NCI-H1930 (cell line): ENCODE data around the gene LRRC4.

Experiments
- DNase-seq, 2 experiments: peaks; one replicate each; lab custom pipeline; 2025; lab: John Stamatoyannopoulos, UW

The LRRC4 gene

GRCh38 chr7:128005117-128005516 lies 26.1 kb downstream of the LRRC4 start:
- DNase-seq = no peak

GRCh38 chr7:128004623-128005022 lies 26.6 kb downstream of the LRRC4 start:
- DNase-seq = no peak

- no peak for DNase-seq
Observed at GRCh38 chr7:128003787-128004186, 27.4 kb downstream of the LRRC4 start.

- no peak for DNase-seq
Observed at GRCh38 chr7:128003167-128003566, 28.1 kb downstream of the LRRC4 start.

- no peak for DNase-seq
Observed at GRCh38 chr7:128000854-128001265, 30.4 kb downstream of the LRRC4 start.

GRCh38 chr7:128000048-128000447 lies 31.2 kb downstream of the LRRC4 start:
- DNase-seq = no peak

- DNase-seq = no peak
Observed at GRCh38 chr7:127998671-127999070, 32.6 kb downstream of the LRRC4 start.

- DNase-seq = no peak
Observed at GRCh38 chr7:127997226-127997922, 33.9 kb downstream of the LRRC4 start.

- no peak for DNase-seq
Observed at GRCh38 chr7:127996253-127997071, 34.8 kb downstream of the LRRC4 start.

GRCh38 chr7:127995881-127996215 lies 35.4 kb downstream of the LRRC4 start:
- no peak for DNase-seq

- no peak for DNase-seq
Observed at GRCh38 chr7:127995156-127995880, 35.9 kb downstream of the LRRC4 start.

GRCh38 chr7:127993987-127994386 lies 37.2 kb downstream of the LRRC4 start:
- DNase-seq = no peak

- DNase-seq = no peak
Observed at GRCh38 chr7:127993317-127993716, 37.9 kb downstream of the LRRC4 start.

GRCh38 chr7:127988751-127989150 lies 42.5 kb downstream of the LRRC4 start:
- no peak for DNase-seq

GRCh38 chr7:127986581-127987521 lies 44.4 kb downstream of the LRRC4 start:
- no peak for DNase-seq

- no peak for DNase-seq
Observed at GRCh38 chr7:127983804-127984332, 47.4 kb downstream of the LRRC4 start.

- DNase-seq = no peak
Observed at GRCh38 chr7:127981965-127982364, 49.3 kb downstream of the LRRC4 start.

GRCh38 chr7:127980901-127981300 lies 50.3 kb downstream of the LRRC4 start:
- DNase-seq = no peak

GRCh38 chr7:127979728-127980126 lies 51.5 kb downstream of the LRRC4 start:
- no peak for DNase-seq

GRCh38 chr7:127979113-127979727 lies 52.0 kb downstream of the LRRC4 start:
- DNase-seq = no peak

GRCh38 chr7:127978421-127978820 lies 52.8 kb downstream of the LRRC4 start:
- DNase-seq = no peak
